Mesendoderm (in vitro differentiated cells): ENCODE data around the gene TTYH3.

Source experiments
- DNase-seq: peaks from one replicate; pipeline ENCODE4 v3.0.0; 2013
- H2AK5ac ChIP-seq: 2 replicates; pipeline ENCODE4 v1.6.1; 2013; ENCODE audit warnings: low read length, inconsistent platforms
- H2BK120ac ChIP-seq: 2 replicates; pipeline ENCODE4 v1.6.1; 2013; ENCODE audit warnings: low read depth, mild to moderate bottlenecking, low read length, moderate library complexity, mixed read lengths
- H2BK15ac ChIP-seq: replicated peaks from 2 replicates; pipeline ENCODE4 v1.6.1; 2013; ENCODE audit warnings: low read depth, mild to moderate bottlenecking, moderate library complexity
- H2BK5ac ChIP-seq: 2 replicates; pipeline ENCODE4 v1.6.1; 2013; ENCODE audit warnings: low read length, inconsistent platforms
- H3K18ac ChIP-seq: 2 replicates; pipeline ENCODE4 v1.6.1; 2013; ENCODE audit warnings: mild to moderate bottlenecking, low read length, mixed read lengths
- H3K23ac ChIP-seq: one replicate; pipeline ENCODE4 v1.6.1; 2013; ENCODE audit warnings: low read length
- H3K27ac ChIP-seq: 2 replicates; pipeline ENCODE4 v1.5.1; 2013; ENCODE audit warnings: low read depth, mild to moderate bottlenecking, inconsistent platforms, low read length, moderate library complexity
- H3K27me3 ChIP-seq: 2 replicates; pipeline ENCODE4 v1.6.1; 2013; ENCODE audit warnings: low read length, control low read depth, mild to moderate bottlenecking, inconsistent platforms; ENCODE audit not compliant: insufficient read depth, poor library complexity
- H3K36me3 ChIP-seq: 2 replicates; pipeline ENCODE4 v1.6.1; 2013; ENCODE audit warnings: low read length, inconsistent platforms; ENCODE audit not compliant: control insufficient read depth, insufficient read depth
- H3K4ac ChIP-seq: one replicate; pipeline ENCODE4 v1.6.1; 2013; ENCODE audit warnings: low read depth, mild to moderate bottlenecking, low read length, moderate library complexity
- H3K4me1 ChIP-seq: 2 replicates; pipeline ENCODE4 v1.6.1; 2013; ENCODE audit warnings: low read depth, low read length, inconsistent platforms; ENCODE audit not compliant: control insufficient read depth
- H3K4me2 ChIP-seq: 2 replicates; pipeline ENCODE4 v1.6.1; 2013; ENCODE audit warnings: low read length
- H3K4me3 ChIP-seq: 2 replicates; pipeline ENCODE4 v1.5.1; 2013; ENCODE audit warnings: mild to moderate bottlenecking, low read length
- H3K56ac ChIP-seq: one replicate; pipeline ENCODE4 v1.6.1; 2013; ENCODE audit warnings: low read length
- H3K79me1 ChIP-seq: 2 replicates; pipeline ENCODE4 v1.6.1; 2013; ENCODE audit warnings: low read length, inconsistent platforms
- H3K79me2 ChIP-seq: 2 replicates; pipeline ENCODE4 v1.6.1; 2013; ENCODE audit warnings: mild to moderate bottlenecking, low read length; ENCODE audit not compliant: control insufficient read depth, insufficient read depth
- H3K9ac ChIP-seq: 2 replicates; pipeline ENCODE4 v1.6.1; 2013; ENCODE audit warnings: low read length, inconsistent platforms
- H4K5ac ChIP-seq: one replicate; pipeline ENCODE4 v1.6.1; 2013; ENCODE audit warnings: low read length
- H4K8ac ChIP-seq: one replicate; pipeline ENCODE4 v1.6.1; 2013; ENCODE audit warnings: low read depth, mild to moderate bottlenecking, control low read depth, low read length, moderate library complexity
- WGBS: extraction: QIAGEN DNeasy Blood & Tissue Kit; methylation state at CpG from one replicate; pipeline ENCODE4 v1.1.7; 2013; ENCODE audit warnings: low lambda C conversion rate, missing lambda C conversion rate; ENCODE audit not compliant: insufficient coverage; ENCODE audit errors: extremely low coverage; 5-methylcytosine and 5-hydroxymethylcytosine counted together

The TTYH3 gene

DNA sequence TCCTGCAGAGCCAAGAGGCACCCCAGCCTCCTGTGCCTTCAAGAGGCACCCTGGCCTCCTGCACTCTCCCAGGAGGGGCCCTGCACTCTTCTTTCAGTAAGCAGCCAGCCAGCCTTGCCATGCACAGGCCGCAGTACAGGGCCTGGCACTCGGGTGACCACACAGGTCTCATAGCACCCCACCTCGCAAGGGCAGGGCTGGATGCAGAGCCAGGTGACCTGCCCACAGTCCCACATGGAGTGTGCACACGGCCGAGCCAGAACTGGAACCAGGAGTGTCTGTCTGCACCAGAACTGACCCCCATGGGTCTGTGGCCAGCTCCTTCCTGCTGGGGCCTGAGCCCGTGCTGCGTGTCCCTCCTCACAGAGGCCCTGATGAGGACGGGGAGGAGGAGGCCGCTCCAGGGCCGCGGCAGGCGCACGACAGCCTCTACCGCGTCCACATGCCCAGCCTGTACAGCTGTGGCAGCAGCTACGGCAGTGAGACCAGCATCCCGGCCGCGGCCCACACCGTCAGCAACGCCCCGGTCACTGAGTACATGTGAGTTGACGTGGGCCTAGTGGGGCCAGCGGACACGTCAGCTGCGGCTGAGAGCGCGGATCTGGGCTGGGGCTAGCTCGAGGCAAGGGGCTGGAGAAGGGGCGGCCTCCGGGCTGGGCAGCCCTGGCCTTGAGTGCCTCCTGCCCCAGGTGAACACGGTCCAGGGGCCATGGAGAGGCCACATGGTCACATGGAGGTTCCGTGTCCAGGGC is 26.3 kb downstream of the TTYH3 start:
- Histone ChIP-seq H3K23ac (no peak overlapping the region), H3K4me1 (no peaks in the 10 kb centered on the region), H3K36me3 (peaks cover 20% of the 10 kb centered on the region), H3K27ac (no peak overlapping the region), H4K5ac (no peak overlapping the region), H3K27me3 (no peaks in the 10 kb centered on the region), H2BK5ac (no peak overlapping the region), H3K79me1 (no peaks in the 10 kb centered on the region), H2BK15ac (no peak overlapping the region), H2BK120ac (no peak overlapping the region), H3K4ac (no peak overlapping the region), H3K79me2 (no peaks in the 10 kb centered on the region), H3K9ac (no peak overlapping the region), H3K56ac (no peak overlapping the region), H3K18ac (no peak overlapping the region), H3K4me3 (no peak overlapping the region), H2AK5ac (no peak overlapping the region), H4K8ac (no peak overlapping the region), H3K4me2 (no peak overlapping the region)
- no peak for DNase-seq
- no CpG with 5 or more reads among the region's 33 CpGs for WGBS

DNA sequence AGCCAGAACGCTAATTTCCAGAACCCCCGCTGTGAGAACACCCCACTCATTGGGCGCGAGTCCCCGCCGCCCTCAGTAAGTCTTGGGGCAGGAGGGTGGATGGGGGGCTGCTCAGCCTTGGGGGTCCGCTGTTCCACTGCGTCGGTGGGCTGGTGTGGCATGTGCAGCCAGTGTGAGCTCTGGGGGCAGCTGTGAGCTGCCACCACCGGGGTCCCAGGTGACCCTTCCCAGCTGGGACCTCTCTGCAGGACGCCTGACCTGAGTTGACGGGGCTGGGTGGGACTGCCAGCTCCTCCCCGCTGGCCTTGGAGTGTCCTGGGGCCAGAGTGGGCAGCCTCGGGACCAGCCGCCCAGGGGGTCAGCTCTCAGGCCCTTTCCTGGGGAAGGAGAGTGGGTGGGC is 27.2 kb downstream of the TTYH3 start:
- Histone ChIP-seq H3K27me3 (no peaks in the 10 kb centered on the region), H2BK120ac (no peak overlapping the region), H3K9ac (no peak overlapping the region), H3K56ac (no peak overlapping the region), H3K27ac (no peak overlapping the region), H4K5ac (no peak overlapping the region), H2BK15ac (no peak overlapping the region), H3K4me1 (no peaks in the 10 kb centered on the region), H2BK5ac (no peak overlapping the region), H3K23ac (no peak overlapping the region), H3K79me1 (no peaks in the 10 kb centered on the region), H3K79me2 (no peaks in the 10 kb centered on the region), H3K4me2 (no peak overlapping the region), H3K18ac (no peak overlapping the region), H3K4ac (no peak overlapping the region), H2AK5ac (no peak overlapping the region), H3K36me3 (peaks cover 20% of the 10 kb centered on the region), H3K4me3 (no peak overlapping the region), H4K8ac (no peak overlapping the region)
- no CpG with 5 or more reads among the region's 15 CpGs for WGBS
- no peak for DNase-seq

DNA sequence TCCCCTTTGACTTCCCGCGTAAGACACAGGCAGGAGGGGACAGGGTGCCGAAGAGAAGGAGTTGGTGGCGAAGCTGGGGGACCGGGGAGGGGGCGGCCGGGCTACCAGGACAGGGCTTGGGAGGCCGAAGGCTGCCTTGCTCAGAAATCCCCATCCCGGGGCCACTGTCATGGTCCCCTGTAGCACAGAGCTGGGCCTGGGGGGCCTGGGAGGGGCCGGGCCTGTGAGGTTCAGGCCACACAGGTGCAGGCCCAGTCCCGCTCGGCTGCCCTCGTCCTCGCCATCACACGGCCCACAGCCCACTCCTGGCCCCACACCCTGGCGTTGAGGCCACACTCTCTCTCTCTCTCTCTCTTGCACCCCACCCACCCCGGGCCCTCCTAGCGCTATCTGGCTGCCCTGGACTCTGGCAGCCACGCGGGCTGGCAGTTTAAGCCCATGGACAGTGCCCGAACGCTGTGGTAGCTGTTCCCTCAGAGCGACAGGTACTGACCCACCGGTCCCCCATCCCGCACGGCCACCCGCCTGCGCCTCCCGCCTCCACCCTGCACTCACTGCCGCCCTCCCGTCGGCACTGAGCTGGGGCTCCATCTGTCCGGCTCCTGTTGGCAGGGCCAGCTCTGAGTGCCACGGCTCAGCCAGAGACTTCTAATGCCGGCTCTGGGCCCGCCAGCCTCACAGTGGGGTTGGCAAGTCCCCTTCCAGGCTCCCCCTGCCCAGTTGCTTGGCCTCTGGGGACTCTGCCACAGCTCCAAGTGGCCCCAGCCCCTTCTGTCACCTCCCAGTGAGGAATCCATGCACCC is 28.0 kb downstream of the TTYH3 start:
- WGBS = no CpG with 5 or more reads among the region's 36 CpGs
- H3K9ac ChIP-seq = no peak overlapping the region
- H3K4me2 ChIP-seq = no peak overlapping the region
- H3K27ac ChIP-seq = no peak overlapping the region
- DNase-seq = no peak
- H4K8ac ChIP-seq = no peak overlapping the region
- no peak overlapping the region for H3K18ac ChIP-seq
- no peak overlapping the region for H2BK15ac ChIP-seq
- no peaks in the 10 kb centered on the region for H3K27me3 ChIP-seq
- no peak overlapping the region for H3K56ac ChIP-seq
- no peak overlapping the region for H2BK120ac ChIP-seq
- no peaks in the 10 kb centered on the region for H3K79me2 ChIP-seq
- no peak overlapping the region for H4K5ac ChIP-seq
- no peak overlapping the region for H3K4me3 ChIP-seq
- H3K79me1 ChIP-seq = no peaks in the 10 kb centered on the region
- no peak overlapping the region for H2AK5ac ChIP-seq
- peaks cover 20% of the 10 kb centered on the region for H3K36me3 ChIP-seq
- no peak overlapping the region for H3K4ac ChIP-seq
- no peak overlapping the region for H2BK5ac ChIP-seq
- H3K23ac ChIP-seq = no peak overlapping the region
- H3K4me1 ChIP-seq = no peaks in the 10 kb centered on the region

DNA sequence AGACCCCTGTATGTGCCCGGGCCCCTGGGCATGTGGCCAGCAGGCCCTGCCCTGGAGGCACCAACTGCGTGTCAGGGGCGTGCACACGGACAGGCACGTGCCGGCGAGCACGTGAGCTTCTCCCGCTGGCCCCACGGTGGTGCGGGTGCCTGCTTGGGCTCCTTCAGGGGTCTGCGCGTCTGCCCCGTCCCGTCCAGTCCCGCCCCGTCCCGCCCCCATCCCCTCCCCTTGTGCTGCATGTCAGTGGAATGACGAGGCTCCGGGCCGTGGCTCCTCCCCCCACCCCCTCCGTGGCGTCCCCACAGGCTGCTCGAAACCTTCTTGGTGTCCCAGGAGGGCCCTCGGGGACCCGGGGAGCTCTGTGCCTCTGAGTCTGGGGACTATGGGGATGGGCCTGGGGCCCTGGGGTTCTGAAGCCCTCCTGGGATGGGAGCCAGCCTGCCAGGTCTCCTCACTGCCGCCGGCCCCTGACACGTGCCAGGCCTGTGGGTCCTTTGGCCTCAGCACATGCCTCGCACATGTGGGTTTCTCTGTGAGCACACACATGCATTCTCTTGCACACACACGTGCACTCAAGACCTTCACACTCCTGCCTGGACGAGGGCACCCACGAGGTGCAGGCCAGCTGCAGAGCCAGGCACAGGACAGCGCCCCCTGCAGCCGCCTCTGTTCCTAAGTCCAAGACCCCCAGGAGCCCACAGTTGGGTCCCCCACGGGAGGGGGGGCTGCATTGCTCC is 28.7 kb downstream of the TTYH3 start:
- no peak overlapping the region for H3K4me2 ChIP-seq
- H2AK5ac ChIP-seq = no peak overlapping the region
- H3K4ac ChIP-seq = no peak overlapping the region
- H3K18ac ChIP-seq = no peak overlapping the region
- no peak for DNase-seq
- H3K79me2 ChIP-seq = no peaks in the 10 kb centered on the region
- no peak overlapping the region for H2BK15ac ChIP-seq
- whole genome bisulfite sequencing = no CpG with 5 or more reads among the region's 36 CpGs
- no peak overlapping the region for H3K56ac ChIP-seq
- H3K27ac ChIP-seq = no peak overlapping the region
- H3K4me3 ChIP-seq = no peak overlapping the region
- H3K23ac ChIP-seq = no peak overlapping the region
- H4K8ac ChIP-seq = no peak overlapping the region
- no peak overlapping the region for H4K5ac ChIP-seq
- no peak overlapping the region for H2BK5ac ChIP-seq
- no peaks in the 10 kb centered on the region for H3K79me1 ChIP-seq
- H3K36me3 ChIP-seq = peaks cover 18% of the 10 kb centered on the region
- no peak overlapping the region for H2BK120ac ChIP-seq
- no peaks in the 10 kb centered on the region for H3K27me3 ChIP-seq
- H3K9ac ChIP-seq = no peak overlapping the region
- H3K4me1 ChIP-seq = no peaks in the 10 kb centered on the region

DNA sequence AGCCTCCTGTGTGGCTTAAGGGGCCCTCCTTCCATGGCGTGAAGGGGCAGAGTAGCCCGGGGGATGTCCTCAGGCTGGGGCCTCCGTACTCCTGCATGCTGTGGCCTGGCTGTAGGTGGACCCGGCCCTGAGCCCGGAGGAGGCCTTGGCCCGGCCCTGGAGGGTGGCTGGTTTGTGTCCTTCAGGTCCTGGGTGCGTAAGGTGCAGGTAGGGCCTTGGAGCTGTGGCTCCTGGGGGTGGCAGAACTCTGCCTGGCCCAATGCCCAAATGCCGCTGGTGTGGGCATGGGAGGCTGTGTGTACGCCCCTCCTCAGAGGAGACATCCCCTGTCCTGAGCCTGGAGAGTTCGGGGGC is 29.3 kb downstream of the TTYH3 start:
- Histone ChIP-seq H3K4me1 (no peaks in the 10 kb centered on the region), H2AK5ac (no peak overlapping the region), H3K4ac (no peak overlapping the region), H3K23ac (no peak overlapping the region), H3K4me2 (no peak overlapping the region), H3K4me3 (no peak overlapping the region), H4K5ac (no peak overlapping the region), H2BK5ac (no peak overlapping the region), H3K18ac (no peak overlapping the region), H2BK120ac (no peak overlapping the region), H3K27ac (no peak overlapping the region), H2BK15ac (no peak overlapping the region), H3K27me3 (no peaks in the 10 kb centered on the region), H3K9ac (no peak overlapping the region), H3K79me2 (no peaks in the 10 kb centered on the region), H4K8ac (no peak overlapping the region), H3K56ac (no peak overlapping the region), H3K36me3 (peaks cover 14% of the 10 kb centered on the region), H3K79me1 (no peaks in the 10 kb centered on the region)
- WGBS = no CpG with 5 or more reads among the region's 10 CpGs
- no peak for DNase-seq
